Suppressor macrophage treated with lipopolysaccharide for 4 hours (primary cell): ENCODE measurements around the gene PLPPR1.
A peak's percentile ranks its signal among the peaks of the same experiment; 100 is the strongest.
"Not testable (repeated sequence)": the region's sequence is repeated elsewhere in the genome, so short reads cannot be mapped to it uniquely, and the experiment has no call there.

Experiments used
- DNase-seq: peaks from one replicate; pipeline ENCODE4 v3.0.0-alpha.2; 2020

The PLPPR1 gene

DNA sequence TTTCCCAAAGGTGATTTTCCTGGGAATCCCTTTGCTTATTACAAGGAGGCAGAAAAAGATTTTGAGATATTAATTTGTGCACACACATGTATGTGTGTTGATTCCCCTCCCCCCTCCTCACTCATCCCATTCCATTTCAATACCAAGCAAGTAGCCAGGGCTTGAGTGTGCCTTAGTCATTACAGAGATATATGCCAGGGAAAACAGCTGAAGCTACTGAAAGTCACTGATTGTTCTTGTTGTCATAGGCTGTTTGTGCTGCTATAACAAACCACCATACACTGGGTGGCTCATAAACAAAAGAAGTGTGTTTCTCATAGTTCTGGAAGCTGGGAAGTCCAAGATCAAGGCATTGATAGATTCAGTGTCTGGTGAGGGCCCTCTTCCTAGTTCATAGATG lies 197.6 kb downstream of the PLPPR1 start:
- no peak for DNase-seq

DNA sequence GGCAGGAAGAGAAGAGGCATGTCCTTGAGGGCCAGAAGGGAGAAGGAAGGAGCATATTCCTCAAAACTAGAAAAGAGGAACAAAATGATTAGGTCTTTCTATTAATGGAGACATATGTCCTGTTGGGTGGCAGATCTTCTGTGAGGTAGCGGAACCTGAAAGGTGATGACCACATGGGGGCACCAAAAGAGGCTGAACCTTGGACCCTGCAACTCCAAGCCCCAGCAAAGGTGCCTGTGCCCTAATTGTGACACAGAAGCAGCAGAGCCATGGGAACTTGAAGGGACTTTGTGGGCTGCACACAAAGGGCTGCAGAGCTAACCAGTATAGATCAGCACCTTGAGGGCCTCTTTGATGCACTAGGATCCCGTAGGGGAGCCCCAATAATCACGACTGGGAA lies 198.3 kb downstream of the PLPPR1 start:
- DNase-seq = no peak

DNA sequence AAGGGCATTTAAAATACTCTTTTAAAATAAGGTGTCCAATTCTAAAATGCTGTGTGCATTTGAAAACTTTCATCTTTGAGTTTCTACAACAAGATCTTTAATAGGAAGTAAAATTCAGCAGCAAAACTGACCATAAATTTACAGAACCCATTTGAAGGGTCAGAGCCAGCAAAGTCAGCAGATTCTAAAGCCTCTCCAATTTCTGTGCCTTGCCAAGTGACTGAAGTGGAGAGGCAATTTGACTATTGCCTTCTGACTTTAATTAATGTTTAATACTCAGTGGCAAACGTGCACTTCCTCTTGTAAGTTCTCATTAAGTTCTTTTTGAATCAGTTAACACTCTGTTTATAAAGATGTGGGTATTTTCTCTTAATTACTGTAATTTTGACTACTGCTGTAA lies 201.1 kb downstream of the PLPPR1 start:
- no peak for DNase-seq

DNA sequence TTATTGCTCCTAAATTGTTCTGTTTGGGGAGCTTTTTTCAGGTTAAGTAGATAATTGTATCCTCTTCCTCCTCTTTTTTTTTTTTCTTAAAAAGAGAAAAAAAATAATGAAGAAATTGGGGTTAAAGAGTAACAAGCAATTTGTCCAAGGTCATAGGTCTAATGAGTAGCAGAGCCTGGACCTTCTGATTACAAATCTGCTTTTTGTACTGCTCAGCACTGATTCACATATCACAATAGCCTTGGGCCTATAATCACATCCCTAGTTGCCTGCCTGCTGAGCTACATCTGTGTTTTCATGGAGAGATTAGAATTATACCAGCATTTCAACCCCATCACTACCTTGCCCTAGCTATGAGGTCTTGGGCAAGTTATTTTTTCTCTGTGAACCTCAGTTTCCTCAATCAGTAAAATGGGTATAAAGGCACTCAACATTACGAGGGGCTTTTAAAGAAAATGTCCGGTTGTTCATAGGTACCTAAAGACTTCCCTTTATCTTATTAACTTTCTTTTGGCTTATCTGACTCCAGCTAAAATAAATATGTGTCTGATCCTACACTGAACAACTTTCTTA lies 204.0 kb downstream of the PLPPR1 start:
- DNase-seq = no peak

DNA sequence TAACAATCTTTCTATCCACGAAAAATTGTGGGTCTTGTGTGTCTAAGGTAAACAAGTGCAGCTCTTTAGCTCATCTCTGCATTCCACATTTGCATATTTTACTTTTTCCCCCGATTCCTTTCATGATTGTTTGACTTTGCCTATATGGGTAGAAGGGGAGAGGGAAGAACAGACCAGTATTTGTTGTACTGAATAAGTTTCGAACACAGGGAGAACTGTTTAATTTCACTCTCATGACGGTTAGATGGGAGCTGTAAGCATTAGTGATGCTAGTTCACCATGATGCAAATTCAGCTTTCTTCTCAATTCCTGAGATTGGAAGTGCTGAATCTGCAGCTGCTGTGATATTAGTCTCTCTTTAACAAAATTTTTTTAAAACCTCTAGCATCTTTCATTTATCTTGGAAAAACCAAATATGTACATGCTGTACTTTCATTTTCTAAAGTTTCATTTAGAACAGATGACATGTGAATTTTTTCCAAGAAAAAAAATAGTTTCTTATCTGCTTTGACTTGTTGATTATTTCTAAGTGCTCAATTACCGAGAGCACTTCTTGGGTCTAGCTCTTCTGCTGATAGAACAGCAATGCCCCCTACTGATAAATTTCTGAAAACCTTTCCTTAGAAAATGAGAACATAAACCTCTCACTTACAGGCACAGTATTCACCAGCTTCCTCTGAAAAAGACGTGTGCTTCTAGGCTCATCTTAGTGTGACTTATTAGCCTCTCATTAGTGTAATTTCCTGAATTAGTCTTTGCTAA lies 206.8 kb downstream of the PLPPR1 start:
- peak; percentile 3 for DNase-seq

DNA sequence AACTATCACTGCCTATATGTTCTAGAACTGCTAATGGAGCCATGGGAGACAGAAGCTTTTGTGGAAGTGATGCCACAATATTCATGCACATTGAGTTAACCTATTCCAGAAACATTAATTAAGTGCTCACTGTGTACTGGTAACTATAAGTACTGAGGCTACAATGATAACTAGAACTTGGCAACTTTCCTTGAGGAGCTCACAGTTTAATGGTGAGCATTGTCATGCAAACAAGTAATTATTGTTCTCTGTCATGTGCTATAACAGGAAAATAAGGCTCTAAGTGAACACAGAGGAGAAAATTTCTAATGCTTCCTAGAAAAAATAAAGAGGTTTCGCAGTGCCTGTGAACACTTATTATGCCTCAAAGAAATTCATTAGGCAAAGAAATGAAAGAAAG lies 214.1 kb downstream of the PLPPR1 start:
- DNase-seq = no peak

DNA sequence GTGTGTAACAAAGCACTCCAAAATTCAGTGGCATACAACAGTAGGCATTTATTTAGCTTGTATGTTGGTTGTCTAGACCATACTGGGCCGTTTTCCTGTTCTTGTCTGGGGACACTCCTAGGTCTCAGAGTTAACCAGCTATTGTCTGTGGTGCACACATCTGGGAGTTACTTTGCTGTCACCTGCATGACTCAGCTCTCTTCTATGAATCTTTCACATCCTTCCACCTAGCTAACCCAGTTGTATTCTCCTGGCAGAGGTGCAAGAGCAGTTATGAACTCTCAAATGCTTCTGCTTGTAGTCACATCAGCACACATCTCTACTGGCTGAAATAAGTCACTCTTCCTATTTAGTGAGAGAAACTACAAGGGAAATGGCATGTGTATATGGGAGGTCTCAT lies 218.2 kb downstream of the PLPPR1 start:
- DNase-seq = no peak

DNA sequence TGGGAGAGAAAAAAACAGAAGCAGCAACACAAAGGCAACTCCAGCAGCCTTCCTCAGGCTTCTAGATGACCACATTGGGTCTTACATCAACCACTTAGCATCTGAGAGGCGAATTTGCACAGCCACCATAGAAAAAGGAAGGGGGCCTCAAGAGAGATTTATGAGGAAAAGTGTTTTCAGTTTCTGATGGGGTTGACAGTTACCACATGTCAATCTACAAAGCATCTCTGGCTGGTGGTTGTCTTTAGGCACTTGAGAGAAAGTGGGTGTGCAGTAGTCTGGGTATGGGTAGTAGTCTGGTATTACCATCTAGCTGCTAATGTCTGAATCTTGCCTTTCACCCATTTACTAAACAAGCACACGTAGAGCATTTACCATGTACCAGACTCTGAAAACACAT lies 218.8 kb downstream of the PLPPR1 start:
- no peak for DNase-seq

DNA sequence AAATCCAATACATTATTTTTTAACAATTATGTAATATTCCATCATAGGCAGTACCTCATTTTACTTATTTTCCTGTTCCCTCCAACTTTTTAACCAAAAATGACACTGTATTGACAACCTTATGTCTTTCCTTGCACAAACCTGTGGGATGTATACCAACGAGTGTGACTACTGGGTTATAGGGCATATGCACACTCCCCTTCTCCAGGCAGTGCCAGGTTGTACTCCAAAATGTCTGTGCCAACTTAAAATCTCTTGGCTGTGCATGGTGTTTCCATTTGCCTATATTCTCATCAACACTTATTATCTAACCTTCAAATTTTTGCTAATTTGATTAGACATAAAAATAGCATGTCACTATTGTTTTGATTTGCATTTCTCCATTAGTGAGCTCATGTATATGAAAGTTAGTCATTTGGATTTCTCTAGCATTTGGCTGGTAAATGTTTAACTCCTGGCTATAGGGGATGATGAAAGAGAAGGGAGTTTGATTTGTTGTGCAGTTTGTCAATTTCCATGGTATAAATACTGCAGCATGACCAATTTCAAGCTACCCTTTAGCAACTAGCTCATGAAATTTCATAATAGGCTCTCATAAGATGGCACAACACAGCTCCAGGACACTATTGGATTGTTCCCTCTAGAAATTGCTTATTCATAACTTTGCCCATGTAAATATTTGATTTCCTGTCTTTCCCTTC lies 226.4 kb downstream of the PLPPR1 start:
- no peak for DNase-seq

DNA sequence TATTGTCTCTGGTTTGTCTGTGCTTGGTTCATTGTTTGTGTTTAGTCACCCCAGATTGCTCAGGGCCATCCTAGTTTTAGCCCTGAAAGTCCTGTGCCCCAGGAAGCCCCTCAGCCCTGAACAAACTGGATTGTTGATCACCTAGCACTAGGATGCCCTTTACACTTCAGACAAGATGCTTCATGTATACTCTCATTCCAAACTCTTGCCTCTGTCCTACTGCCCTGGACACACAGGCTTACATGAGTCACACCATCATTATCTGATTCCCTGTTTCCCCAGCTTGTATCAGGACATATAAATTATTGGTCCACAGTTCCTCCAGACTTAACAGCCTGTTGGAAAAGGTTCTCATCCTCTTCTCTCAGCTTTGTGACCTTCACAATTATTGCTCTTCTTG lies 236.2 kb downstream of the PLPPR1 start:
- no peak for DNase-seq

DNA sequence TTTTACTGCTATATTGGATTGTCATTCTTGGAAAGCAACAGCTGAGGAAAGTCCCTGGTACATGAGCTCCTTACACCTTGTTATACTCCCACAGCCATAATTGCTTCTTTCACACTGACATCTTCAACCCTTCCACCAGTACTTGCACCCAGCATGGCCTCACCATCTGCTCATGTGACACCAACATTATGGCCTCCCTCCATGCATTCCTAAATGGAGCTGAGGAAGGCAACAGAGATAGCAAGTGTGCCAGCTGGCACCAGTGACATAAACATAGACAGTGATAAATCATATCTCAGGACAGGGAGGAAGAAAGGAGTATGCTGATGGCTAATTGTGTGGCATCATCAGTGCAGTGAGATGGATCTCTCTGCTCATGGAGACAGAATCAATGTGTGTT lies 236.7 kb downstream of the PLPPR1 start:
- DNase-seq = no peak

DNA sequence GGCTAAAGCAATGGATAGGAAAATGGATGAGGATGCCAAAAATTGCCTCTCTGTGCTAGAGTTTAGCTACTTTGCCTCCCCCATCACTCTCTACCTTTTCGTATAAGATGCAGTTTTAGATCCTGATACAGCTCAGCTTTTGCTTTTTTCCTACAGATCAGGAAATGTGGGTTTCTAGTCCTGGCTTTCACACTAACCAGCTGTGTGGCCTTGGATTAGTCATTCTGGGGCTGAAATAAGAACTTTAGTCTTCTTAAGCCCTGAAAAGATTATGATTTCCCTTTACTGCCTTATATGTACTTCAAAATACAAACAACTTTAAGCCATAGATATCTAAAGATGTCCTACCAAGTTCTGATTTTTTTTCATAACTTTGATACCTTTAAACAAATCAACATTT lies 239.9 kb downstream of the PLPPR1 start:
- no peak for DNase-seq

DNA sequence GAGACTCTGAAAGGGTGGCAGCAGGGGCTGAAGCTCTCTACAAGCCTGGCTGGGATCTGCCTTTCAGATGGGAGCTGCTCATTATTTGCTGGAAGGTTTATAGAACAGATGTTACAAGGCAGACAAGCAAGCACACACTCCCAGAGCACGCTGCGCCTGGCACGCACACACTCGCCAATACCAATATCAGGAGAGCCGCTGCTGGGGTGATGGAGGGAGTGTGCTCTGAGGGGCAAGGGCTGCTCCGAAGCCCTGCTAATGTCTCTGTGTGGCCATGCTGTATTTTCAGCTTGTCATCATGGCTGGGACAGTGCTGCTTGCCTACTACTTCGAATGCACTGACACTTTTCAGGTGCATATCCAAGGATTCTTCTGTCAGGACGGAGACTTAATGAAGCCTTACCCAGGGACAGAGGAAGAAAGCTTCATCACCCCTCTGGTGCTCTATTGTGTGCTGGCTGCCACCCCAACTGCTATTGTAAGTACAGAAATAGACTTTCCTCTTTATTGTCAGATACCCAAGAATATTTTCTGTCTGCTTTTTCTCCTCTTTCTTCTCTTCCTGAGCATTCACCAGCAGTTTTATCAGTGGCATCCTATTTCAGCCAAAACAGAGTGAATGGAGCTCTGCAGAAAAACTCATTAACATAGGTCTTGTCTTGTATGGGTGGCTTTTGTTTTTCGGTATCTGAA lies 241.2 kb downstream of the PLPPR1 start:
- DNase-seq = no peak

DNA sequence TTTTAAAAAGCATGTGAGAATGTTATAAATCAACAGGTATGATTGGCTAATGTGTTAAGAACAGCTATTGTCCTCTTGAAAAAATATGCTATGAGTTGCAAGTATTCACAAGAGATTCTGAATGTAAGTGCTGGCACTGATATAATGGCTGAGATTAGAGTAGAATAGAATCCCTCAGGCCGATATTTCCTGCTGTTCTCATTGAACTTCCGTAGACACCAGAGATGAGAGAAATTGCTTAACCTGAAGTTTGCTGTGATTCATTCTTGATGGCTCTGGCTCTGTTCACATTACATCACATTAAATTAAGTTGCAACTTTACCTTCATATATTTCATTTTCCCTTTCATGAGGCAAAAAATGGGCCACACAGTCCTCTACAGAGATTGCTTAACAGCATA lies 241.8 kb downstream of the PLPPR1 start:
- DNase-seq = no peak

DNA sequence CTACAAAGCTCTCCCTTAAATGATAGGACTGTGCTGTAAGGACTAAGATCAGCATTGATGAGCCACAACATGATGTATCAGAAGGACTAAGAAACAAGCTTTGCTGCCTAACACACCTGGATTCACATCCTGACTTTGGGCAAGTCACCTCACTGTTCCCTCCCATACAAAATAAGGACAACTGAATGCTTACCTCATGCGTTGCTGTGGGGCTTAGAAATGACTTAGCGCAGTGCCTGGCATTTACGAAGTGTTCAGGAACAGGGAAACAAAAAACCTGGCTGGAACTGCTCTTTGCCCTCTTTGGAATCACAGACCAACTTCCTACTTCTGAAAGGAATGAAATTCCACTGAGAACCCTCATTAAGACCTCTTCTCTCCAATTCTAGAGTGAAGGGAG lies 242.6 kb downstream of the PLPPR1 start:
- no peak for DNase-seq

DNA sequence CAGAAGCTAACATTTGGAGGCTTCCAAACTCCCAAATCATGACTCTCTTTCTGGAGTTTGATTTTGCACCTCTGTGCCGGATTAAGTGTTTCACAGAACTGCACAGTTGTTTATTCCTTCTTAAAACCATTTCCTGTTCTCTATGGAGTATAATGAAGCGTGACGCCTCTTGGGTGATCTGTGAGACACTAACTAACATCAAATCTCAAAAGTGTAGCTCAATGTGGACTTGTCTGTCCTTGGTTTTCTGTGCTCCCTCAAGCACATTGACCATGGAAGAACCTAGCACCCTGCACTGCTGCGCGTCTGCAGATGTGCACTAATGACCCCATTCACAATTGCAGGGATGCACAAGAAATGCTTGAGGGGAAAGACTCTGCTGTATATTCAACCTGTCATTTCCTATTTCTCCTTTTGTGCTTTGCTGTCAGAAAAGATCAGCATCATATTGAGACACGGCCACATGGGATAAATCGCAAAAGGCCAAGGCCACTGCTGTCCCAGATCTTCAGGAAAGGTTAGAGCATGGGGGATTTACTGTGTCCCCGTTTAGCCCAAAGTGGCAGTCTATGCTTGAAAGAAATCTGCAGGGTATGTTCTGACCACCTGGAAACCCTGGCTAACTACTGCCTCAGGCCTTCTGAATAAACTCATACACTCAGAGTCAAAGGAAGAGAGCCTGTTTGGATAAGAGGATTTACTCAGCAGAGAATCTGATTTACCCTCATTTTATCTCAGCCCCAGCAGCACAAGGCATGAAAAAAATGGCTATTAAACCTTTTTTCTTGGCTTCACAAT lies 246.6 kb downstream of the PLPPR1 start:
- DNase-seq = no peak

DNA sequence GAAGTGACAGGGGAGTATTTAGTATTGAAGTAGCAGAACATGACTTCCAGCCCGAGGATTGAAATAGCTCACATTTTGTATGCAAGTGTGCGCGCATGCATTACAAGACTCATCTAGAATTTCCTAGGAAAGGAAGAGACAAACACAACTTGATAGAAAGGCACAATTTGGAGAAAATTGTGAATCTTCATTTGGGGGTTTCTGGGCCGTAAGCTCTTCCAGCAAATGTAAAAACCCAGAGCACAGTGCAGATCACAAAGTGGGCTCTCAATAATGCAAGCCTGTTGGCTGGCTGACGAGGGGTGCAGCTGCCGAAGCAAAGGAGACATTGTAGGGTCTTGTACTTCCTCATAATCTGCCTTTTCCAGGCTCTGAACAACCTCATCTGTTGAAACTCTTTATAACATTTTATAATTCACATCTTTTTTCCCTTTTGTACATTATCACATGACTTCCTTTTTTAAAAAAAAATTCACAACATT lies 247.3 kb downstream of the PLPPR1 start:
- DNase-seq = no peak

DNA sequence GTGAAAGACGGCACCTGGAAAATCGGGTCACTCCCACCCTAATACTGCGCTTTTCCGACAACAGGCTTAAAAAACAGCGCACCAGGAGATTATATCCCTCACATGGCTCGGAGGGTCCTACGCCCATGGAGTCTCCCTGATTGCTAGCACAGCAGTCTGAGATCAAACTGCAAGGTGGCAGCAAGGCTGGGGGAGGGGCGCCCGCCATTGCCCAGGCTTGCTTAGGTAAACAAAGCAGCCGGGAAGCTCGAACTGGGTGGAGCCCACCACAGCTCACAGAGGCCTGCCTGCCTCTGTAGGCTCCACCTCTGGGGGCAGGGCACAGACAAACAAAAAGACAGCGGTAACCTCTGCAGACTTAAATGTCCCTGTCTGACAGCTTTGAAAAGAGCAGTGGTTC lies 262.5 kb downstream of the PLPPR1 start:
- not testable (repeated sequence) for DNase-seq

DNA sequence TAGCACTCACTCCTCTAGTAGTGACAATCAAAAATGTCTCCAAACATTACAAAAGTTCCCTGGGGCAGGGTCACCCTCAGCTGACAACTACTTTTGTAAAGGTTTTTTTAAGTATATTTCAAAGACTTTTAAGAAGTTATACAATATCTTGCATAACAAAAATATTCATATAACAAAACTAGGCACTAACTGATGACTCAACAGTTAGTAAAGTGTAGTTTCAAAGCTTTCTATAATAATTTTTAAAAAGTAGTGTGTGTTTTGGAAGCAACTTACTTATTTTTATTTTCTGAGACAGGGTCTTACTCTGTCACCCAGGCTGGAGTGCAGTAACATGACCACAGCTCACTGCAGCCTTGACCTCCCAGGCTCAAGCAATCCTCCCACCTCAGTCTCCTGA lies 271.4 kb downstream of the PLPPR1 start:
- no peak for DNase-seq

DNA sequence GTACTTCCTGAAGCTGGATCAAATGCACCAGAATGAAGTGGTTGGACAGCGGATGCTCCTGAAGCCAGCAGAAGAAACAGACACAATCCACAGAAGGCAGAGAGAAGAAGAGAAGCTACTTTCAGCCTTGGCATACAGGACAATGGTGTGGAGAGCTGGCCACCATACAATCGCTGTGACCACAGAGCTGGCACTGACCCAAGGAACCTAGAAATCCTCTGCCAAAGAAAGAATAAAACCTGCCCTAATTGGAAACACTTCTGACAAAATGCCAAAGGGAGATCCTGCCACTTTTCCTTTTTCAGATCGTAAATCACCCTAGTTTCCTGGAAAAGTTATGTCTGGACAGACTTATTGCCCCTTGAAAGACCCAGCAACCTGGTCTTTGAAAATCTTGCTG lies 278.5 kb downstream of the PLPPR1 start:
- DNase-seq = no peak

DNA sequence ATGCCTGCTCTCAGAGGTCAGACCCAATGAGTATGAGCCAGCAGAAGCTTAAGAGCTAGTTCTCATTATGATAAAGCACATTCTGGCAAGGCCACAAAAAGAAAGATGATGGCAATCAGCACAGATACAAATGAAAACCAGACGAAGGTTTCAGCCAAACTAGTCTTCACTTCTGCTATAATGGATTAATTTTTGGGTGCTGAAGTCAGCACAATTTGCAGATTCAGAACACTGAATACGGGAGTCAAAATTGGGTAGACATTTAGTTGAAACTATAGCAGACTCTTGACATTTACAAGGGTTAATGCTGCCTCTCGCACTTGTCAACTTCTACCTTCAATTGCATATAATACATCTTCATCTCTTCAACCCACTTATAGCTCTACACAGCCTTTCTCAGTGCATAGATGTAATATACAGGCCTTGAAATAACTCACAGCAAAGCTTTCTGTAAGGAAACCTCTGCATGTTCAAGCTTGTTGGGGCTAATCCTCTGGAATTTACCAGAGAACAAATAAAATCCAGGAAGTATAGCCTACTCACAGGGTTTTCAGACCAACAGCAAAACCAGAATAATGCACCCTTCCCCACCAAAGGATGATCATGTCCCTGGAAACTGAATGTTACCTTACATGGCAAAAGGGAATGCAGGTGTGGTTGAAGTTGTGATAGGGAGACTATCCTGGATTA lies 279.1 kb downstream of the PLPPR1 start:
- DNase-seq = no peak

DNA sequence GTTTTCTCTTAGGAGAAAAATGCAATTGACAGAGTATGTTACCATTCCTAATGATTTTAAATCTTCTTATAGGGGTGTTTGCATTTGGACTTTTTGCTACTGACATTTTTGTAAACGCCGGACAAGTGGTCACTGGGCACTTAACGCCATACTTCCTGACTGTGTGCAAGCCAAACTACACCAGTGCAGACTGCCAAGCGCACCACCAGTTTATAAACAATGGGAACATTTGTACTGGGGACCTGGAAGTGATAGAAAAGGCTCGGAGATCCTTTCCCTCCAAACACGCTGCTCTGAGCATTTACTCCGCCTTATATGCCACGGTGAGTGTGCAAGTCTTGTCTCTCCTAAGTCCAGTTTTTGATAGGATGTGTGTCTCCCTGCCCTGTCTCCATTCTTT lies 280.6 kb downstream of the PLPPR1 start:
- DNase-seq = no peak
